Keratinocyte (primary cell): Measurements from ENCODE around the gene NR3C2. TPM values are rescaled to one million over a fixed set of nuclear protein-coding genes. Genes with fewer than 3 reads are reported as not detected.
"Not testable (repeated sequence)": the region's sequence is repeated elsewhere in the genome, so short reads cannot be mapped to it uniquely, and the experiment has no call there.

ENCODE experiments used
- DNase-seq: peaks from one replicate; pipeline ENCODE4 v3.0.0-alpha.2; 2011; ENCODE audit warnings: low read depth, missing footprints, low spot score
- FAIRE-seq: peaks from 2 replicates; lab custom pipeline; 2011; peaks lifted over from hg19 to GRCh38; lab: Jason Lieb, UNC
- H2AFZ ChIP-seq: 2 replicates; pipeline ENCODE4 v1.6.0; 2012; ENCODE audit warnings: low read length, control low read depth, inconsistent platforms; ENCODE audit not compliant: control insufficient read depth
- H3K27ac ChIP-seq: 2 replicates; pipeline ENCODE4 v1.5.1; 2011; ENCODE audit warnings: low read length; ENCODE audit not compliant: control insufficient read depth, insufficient read depth
- H3K27me3 ChIP-seq: 3 replicates; pipeline ENCODE4 v1.6.0; 2011; ENCODE audit warnings: low read length; ENCODE audit not compliant: control insufficient read depth, insufficient read depth; ENCODE audit errors: extremely low read depth
- H3K36me3 ChIP-seq, 2 experiments: 2 replicates in 1 of 2; 3 replicates in 1 of 2; pipeline ENCODE4 v1.5.1; 2011; ENCODE audit warnings: low read length in 2 of 2, mild to moderate bottlenecking in 1 of 2; ENCODE audit not compliant: control insufficient read depth in 2 of 2, insufficient read depth in 2 of 2; ENCODE audit errors: extremely low read depth in 1 of 2
- H3K4me1 ChIP-seq: 3 replicates; pipeline ENCODE4 v1.5.1; 2011; ENCODE audit warnings: low read length; ENCODE audit not compliant: control insufficient read depth, insufficient read depth; ENCODE audit errors: extremely low read depth
- H3K4me2 ChIP-seq: 3 replicates; pipeline ENCODE4 v1.6.0; 2011; ENCODE audit warnings: low read depth, low read length; ENCODE audit not compliant: control insufficient read depth, insufficient read depth; ENCODE audit errors: extremely low read depth
- H3K4me3 ChIP-seq, 3 experiments: fragments of 200-600 bp in 1 of 3; sonication (generic) in 1 of 3; 2 replicates in 2 of 3; 3 replicates in 1 of 3; pipeline ENCODE4 v1.5.1; 2011 to 2016; ENCODE audit warnings: low read length in 3 of 3, mild to moderate bottlenecking in 3 of 3, control low read depth in 2 of 3, inconsistent platforms in 1 of 3, low read depth in 1 of 3, mixed read lengths in 1 of 3, mixed run types in 1 of 3, moderate library complexity in 1 of 3; ENCODE audit not compliant: control insufficient read depth in 2 of 3, insufficient read depth in 2 of 3; ENCODE audit errors: extremely low read depth in 1 of 3
- H3K79me2 ChIP-seq: 2 replicates; pipeline ENCODE4 v1.6.0; 2012; ENCODE audit warnings: low read length; ENCODE audit not compliant: control insufficient read depth, insufficient read depth
- H3K9ac ChIP-seq: 3 replicates; pipeline ENCODE4 v1.6.0; 2011; ENCODE audit warnings: low read length; ENCODE audit not compliant: control insufficient read depth, insufficient read depth; ENCODE audit errors: extremely low read depth
- H3K9me1 ChIP-seq: 3 replicates; pipeline ENCODE4 v1.6.0; 2011; ENCODE audit warnings: low read length; ENCODE audit not compliant: control insufficient read depth, insufficient read depth; ENCODE audit errors: extremely low read depth
- H3K9me3 ChIP-seq: 2 replicates; pipeline ENCODE4 v1.5.1; 2012; ENCODE audit warnings: low read depth, low read length; ENCODE audit not compliant: control insufficient read depth
- H4K20me1 ChIP-seq: 3 replicates; pipeline ENCODE4 v1.6.0; 2011; ENCODE audit warnings: low read length; ENCODE audit not compliant: control insufficient read depth, insufficient read depth; ENCODE audit errors: extremely low read depth
- CTCF ChIP-seq, 3 experiments: IDR thresholded peaks in 1 of 3; conservative IDR thresholded peaks in 1 of 3; optimal IDR thresholded peaks in 1 of 3; 2 replicates in 2 of 3; 3 replicates in 1 of 3; pipeline versions ENCODE3 to v1.5.1; 2011; ENCODE audit warnings: low read length in 3 of 3, mild to moderate bottlenecking in 3 of 3, moderate library complexity in 2 of 3, control low read depth in 1 of 3, inconsistent platforms in 1 of 3; ENCODE audit not compliant: insufficient read depth in 2 of 3; ENCODE audit errors: extremely low read depth in 1 of 3
- EZH2 ChIP-seq: IDR thresholded peaks from one replicate; pipeline ENCODE4 v1.6.1; 2012; ENCODE audit warnings: inconsistent platforms, mild to moderate bottlenecking, low read length, moderate library complexity
- dilution Hi-C: fragments of 300-500 bp; cut with MboI; formaldehyde crosslinking; loops from one replicate; pipeline ENCODE4 v1.7.0; 2020; ENCODE audit warnings: low sequenced_read_pairs; ENCODE audit not compliant: extremely low pct_ligation_motif_present
- polyA plus RNA-seq, 5 experiments: library from polyadenylated mRNA; depleted of rRNA in 3 of 5; stranded (reverse) in 3 of 5; stranded (forward) in 1 of 5; unstranded in 1 of 5; fragments of >200 nt; gene quantifications; 1 replicate in 1 of 5; 2 replicates in 3 of 5; 3 replicates in 1 of 5; pipeline versions ENCODE4 v1.2.1 to v1.2.3, GENCODE V29; 2011 to 2012; ENCODE audit warnings: missing spikeins in 2 of 5, low read depth in 1 of 5, low replicate concordance in 1 of 5

Gene NR3C2
- polyA plus RNA-seq, 1 donor (not counting 4 experiments of a cell fraction or from before 2014, with no cell fraction given) = 1.5 TPM

GRCh38 chr4:148329751-148330150 is 112.5 kb downstream of the NR3C2 start:
- no peak overlapping the region for H2AFZ ChIP-seq
- FAIRE-seq = no peak
- no peaks in the 10 kb centered on the region for H3K9me3 ChIP-seq
- H3K4me3 ChIP-seq = no peak overlapping the region
- no peak overlapping the region for H3K9ac ChIP-seq
- no peak overlapping the region for H3K27ac ChIP-seq
- H3K27me3 ChIP-seq = no peaks in the 10 kb centered on the region
- no peaks in the 10 kb centered on the region for H3K4me1 ChIP-seq
- no peak for DNase-seq
- dilution Hi-C loops = no loop called here
- no peak overlapping the region for H3K4me2 ChIP-seq
- TF ChIP-seq CTCF (optimal IDR thresholded peaks at IDR 0.05 in 1 of 3, IDR thresholded peaks at IDR 0.05 in 1 of 3, conservative IDR thresholded peaks at IDR 0.05 in 1 of 3; ENCODE audit: extremely low read depth in 1 of 3, insufficient read depth in 2 of 3, low read length in 3 of 3) (no peak), EZH2 (no peak)
- H3K36me3 ChIP-seq = no peaks in the 10 kb centered on the region
- H3K79me2 ChIP-seq = no peaks in the 10 kb centered on the region
- no peaks in the 10 kb centered on the region for H3K9me1 ChIP-seq
- no peaks in the 10 kb centered on the region for H4K20me1 ChIP-seq

DNA sequence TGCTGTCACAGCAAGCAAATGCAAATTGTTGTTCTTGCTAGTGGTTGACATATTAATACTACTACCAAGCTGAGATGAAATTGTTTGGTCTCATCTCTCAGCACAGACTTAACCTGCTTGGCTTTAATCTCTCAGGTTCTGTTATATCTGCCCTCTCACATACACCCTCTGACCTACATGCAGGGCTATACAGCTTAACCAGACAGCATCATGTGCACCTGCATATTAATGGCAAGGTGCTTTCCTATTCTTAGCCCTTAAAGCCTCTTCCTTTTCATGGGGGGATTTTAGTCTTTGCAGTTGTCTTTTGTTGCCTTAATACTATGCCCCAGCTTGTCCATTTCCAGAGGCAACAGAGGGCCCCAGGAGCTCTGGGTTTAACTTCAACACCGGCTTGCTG is 114.5 kb downstream of the NR3C2 start:
- FAIRE-seq = no peak
- Histone ChIP-seq H3K4me1 (no peaks in the 10 kb centered on the region), H3K4me2 (no peak overlapping the region), H3K4me3 (no peak overlapping the region), H2AFZ (no peak overlapping the region), H3K27ac (no peak overlapping the region), H3K9me3 (no peaks in the 10 kb centered on the region), H3K27me3 (no peaks in the 10 kb centered on the region), H3K9me1 (no peaks in the 10 kb centered on the region), H4K20me1 (no peaks in the 10 kb centered on the region), H3K36me3 (no peaks in the 10 kb centered on the region), H3K79me2 (no peaks in the 10 kb centered on the region), H3K9ac (no peak overlapping the region)
- no peak for DNase-seq
- dilution Hi-C loops = no loop called here
- TF ChIP-seq CTCF (optimal IDR thresholded peaks at IDR 0.05 in 1 of 3, IDR thresholded peaks at IDR 0.05 in 1 of 3, conservative IDR thresholded peaks at IDR 0.05 in 1 of 3; ENCODE audit: extremely low read depth in 1 of 3, insufficient read depth in 2 of 3, low read length in 3 of 3) = no peak
- no peak for TF ChIP-seq EZH2

GRCh38 chr4:148323316-148323715 is 118.9 kb downstream of the NR3C2 start:
- dilution Hi-C loops, H3K36me3 ChIP-seq: not testable (repeated sequence)

More at GRCh38 chr4:148323316-148323715, 118.9 kb downstream of the NR3C2 start:
- not testable (repeated sequence) for H3K4me3 ChIP-seq, H2AFZ ChIP-seq, H3K9me3 ChIP-seq, H3K79me2 ChIP-seq, FAIRE-seq, H3K27me3 ChIP-seq, H3K4me2 ChIP-seq, H3K4me1 ChIP-seq, H3K9ac ChIP-seq, H4K20me1 ChIP-seq, H3K9me1 ChIP-seq, H3K27ac ChIP-seq, DNase-seq
